HG02884 (cell line): ENCODE data around the gene ATP6V0D1.

ENCODE experiments used
- ATAC-seq: cut with Tn5 transposase; IDR thresholded peaks from one replicate; pipeline ENCODE4 v1.9.1; 2021; ENCODE audit warnings: mild to moderate bottlenecking, moderate library complexity; ENCODE audit not compliant: unreplicated experiment

The ATP6V0D1 gene

GRCh38 chr16:67445913-67446907, 34.7 kb downstream of the ATP6V0D1 start:
- ATAC-seq, result no peak

GRCh38 chr16:67445441-67445912, 35.5 kb downstream of the ATP6V0D1 start:
- ATAC-seq, result no peak

GRCh38 chr16:67445126-67445426, 35.9 kb downstream of the ATP6V0D1 start:
- ATAC-seq, result no peak

GRCh38 chr16:67444259-67445125, 36.5 kb downstream of the ATP6V0D1 start:
- ATAC-seq, result no peak

- ATAC-seq, result no peak
Observed at GRCh38 chr16:67443265-67443664, 37.7 kb downstream of the ATP6V0D1 start.

GRCh38 chr16:67442581-67443255, 38.2 kb downstream of the ATP6V0D1 start:
- no peak for ATAC-seq

- no peak for ATAC-seq
Observed at GRCh38 chr16:67441907-67442306, 39.0 kb downstream of the ATP6V0D1 start.

GRCh38 chr16:67441271-67441753, 39.6 kb downstream of the ATP6V0D1 start:
- ATAC-seq, result no peak

- no peak for ATAC-seq
Observed at GRCh38 chr16:67438824-67439393, 42.0 kb downstream of the ATP6V0D1 start.

GRCh38 chr16:67438098-67438791, 42.7 kb downstream of the ATP6V0D1 start:
- no peak for ATAC-seq

GRCh38 chr16:67437513-67437912, 43.4 kb downstream of the ATP6V0D1 start:
- no peak for ATAC-seq

- no peak for ATAC-seq
Observed at GRCh38 chr16:67436640-67437193, 44.2 kb downstream of the ATP6V0D1 start.

GRCh38 chr16:67435758-67436164, 45.2 kb downstream of the ATP6V0D1 start:
- ATAC-seq, result no peak

- ATAC-seq, result no peak
Observed at GRCh38 chr16:67433131-67433719, 47.7 kb downstream of the ATP6V0D1 start.

GRCh38 chr16:67432506-67432890, 48.5 kb downstream of the ATP6V0D1 start:
- no peak for ATAC-seq

GRCh38 chr16:67431775-67432505, 49.0 kb downstream of the ATP6V0D1 start:
- ATAC-seq, result no peak

GRCh38 chr16:67430977-67431774, 49.8 kb downstream of the ATP6V0D1 start, which contains the start of gene HSD11B2:
HSD11B2 (plus strand) TSS chr16:67431121; CDS start chr16:67431249, 128 bp downstream.
- no peak for ATAC-seq
